SK-N-SH (cell line): ENCODE data around the gene HDAC4. TPM values are rescaled to one million over a fixed set of nuclear protein-coding genes. Genes with fewer than 3 reads are reported as not detected.

Source experiments
- CTCF ChIA-PET: fragments of 300-600, 350-600 bp; formaldehyde crosslinking; extraction: SDS; loops from one replicate; lab custom pipeline; 2021; lab: Yijun Ruan, JAX
- POLR2A ChIA-PET: fragments of 350-600 bp; sonication (Branson Sonifier 250); formaldehyde crosslinking; extraction: SDS; loops from one replicate; lab custom pipeline; 2020; ENCODE audit warnings: antibody characterized with exemption, inconsistent platforms; lab: Yijun Ruan, JAX
- DNase-seq: peaks from one replicate; pipeline ENCODE4 v3.0.0; 2012
- H2AFZ ChIP-seq: fragments of 200-600 bp; sonication (generic); 2 replicates; pipeline ENCODE4 v1.8.1; 2016; ENCODE audit warnings: antibody characterized with exemption, mild to moderate bottlenecking, low read depth
- H3F3A ChIP-seq: fragments of 200-600 bp; sonication (generic); replicated peaks from 2 replicates; pipeline ENCODE3; 2016; ENCODE audit warnings: antibody characterized with exemption, mild to moderate bottlenecking; ENCODE audit not compliant: insufficient read depth
- H3K27ac ChIP-seq, 2 experiments: fragments of 200-500 bp in 1 of 2; fragments of 200-600 bp in 1 of 2; sonication (Bioruptor generic) in 1 of 2; sonication (generic), shearing (Covaris generic) in 1 of 2; 2 replicates each; pipeline versions ENCODE4 v1.5.1 to v1.6.1; 2014 to 2016; ENCODE audit warnings: low read depth in 2 of 2, inconsistent platforms in 1 of 2, low read length in 1 of 2, mild to moderate bottlenecking in 1 of 2, mixed read lengths in 1 of 2
- H3K27me3 ChIP-seq: fragments of 200-600 bp; sonication (generic), shearing (Covaris generic); 2 replicates; pipeline ENCODE4 v1.6.1; 2016; ENCODE audit warnings: mixed run types; ENCODE audit not compliant: insufficient read depth
- H3K36me3 ChIP-seq, 2 experiments: fragments of 200-500 bp in 1 of 2; fragments of 200-600 bp in 1 of 2; sonication (Bioruptor generic) in 1 of 2; sonication (generic) in 1 of 2; replicated peaks in 1 of 2; 2 replicates each; pipeline versions ENCODE3 to v1.5.1; 2014 to 2016; ENCODE audit warnings: low read length in 1 of 2, mild to moderate bottlenecking in 1 of 2; ENCODE audit not compliant: insufficient read depth in 2 of 2, control insufficient read depth in 1 of 2
- H3K4me1 ChIP-seq, 2 experiments: fragments of 200-500 bp in 1 of 2; fragments of 200-600 bp in 1 of 2; sonication (Bioruptor generic) in 1 of 2; sonication (generic), shearing (Covaris generic) in 1 of 2; 2 replicates each; pipeline versions ENCODE4 v1.5.1 to v1.6.1; 2014 to 2016; ENCODE audit warnings: low read depth in 1 of 2, low read length in 1 of 2, mixed run types in 1 of 2; ENCODE audit not compliant: insufficient read depth in 2 of 2, control insufficient read depth in 1 of 2
- H3K4me2 ChIP-seq: fragments of 200-600 bp; sonication (generic), shearing (Covaris generic); 2 replicates; pipeline ENCODE4 v1.6.1; 2017; ENCODE audit warnings: mixed run types
- H3K4me3 ChIP-seq, 2 experiments: fragments of 200-500 bp in 1 of 2; fragments of 200-600 bp in 1 of 2; sonication (Bioruptor generic) in 1 of 2; sonication (generic), shearing (Covaris generic) in 1 of 2; 2 replicates each; pipeline versions ENCODE4 v1.5.1 to v1.8.1; 2014 to 2016; ENCODE audit warnings: low read depth in 2 of 2, inconsistent platforms in 1 of 2, low read length in 1 of 2, mild to moderate bottlenecking in 1 of 2, mixed read lengths in 1 of 2, moderate library complexity in 1 of 2
- H3K79me2 ChIP-seq: fragments of 200-600 bp; sonication (generic); 2 replicates; pipeline ENCODE4 v1.8.1; 2017; ENCODE audit warnings: mild to moderate bottlenecking; ENCODE audit not compliant: insufficient read depth
- H3K9ac ChIP-seq: fragments of 200-600 bp; sonication (generic); 2 replicates; pipeline ENCODE4 v1.6.1; 2017; ENCODE audit warnings: mixed run types
- H3K9me2 ChIP-seq: fragments of 200-600 bp; sonication (generic); 2 replicates; pipeline ENCODE4 v1.6.1; 2017; ENCODE audit warnings: mixed run types
- H3K9me3 ChIP-seq: fragments of 200-600 bp; sonication (generic); 2 replicates; pipeline ENCODE4 v1.6.1; 2017; ENCODE audit warnings: mixed run types, mild to moderate bottlenecking, moderate library complexity
- H4K20me1 ChIP-seq: fragments of 200-600 bp; sonication (generic); 2 replicates; pipeline ENCODE4 v1.6.1; 2017; ENCODE audit warnings: mild to moderate bottlenecking, mixed run types; ENCODE audit not compliant: insufficient read depth
- CTCF ChIP-seq: fragments of 200-600 bp; sonication (generic); IDR thresholded peaks from 2 replicates; pipeline ENCODE4 v1.6.1; 2017; ENCODE audit warnings: antibody characterized with exemption, mild to moderate bottlenecking, moderate library complexity
- EP300 ChIP-seq, 2 experiments: IDR thresholded peaks; 2 replicates each; pipeline versions ENCODE4 v1.4.0 to v1.6.1; 2012; ENCODE audit warnings: borderline replicate concordance in 1 of 2, low read depth in 1 of 2, low read length in 1 of 2
- EZH2phosphoT487 ChIP-seq: fragments of 200-600 bp; sonication (generic); IDR thresholded peaks from 2 replicates; pipeline ENCODE4 v1.6.1; 2017; ENCODE audit warnings: low read depth, mixed run types, mild to moderate bottlenecking, antibody characterized with exemption, moderate library complexity, borderline replicate concordance
- FOXM1 ChIP-seq: IDR thresholded peaks from 2 replicates; pipeline ENCODE4 v1.4.0; 2012; ENCODE audit warnings: low read depth, mild to moderate bottlenecking
- GABPA ChIP-seq: IDR thresholded peaks from 2 replicates; pipeline ENCODE4 v1.4.0; 2012; ENCODE audit warnings: low read depth, mild to moderate bottlenecking
- JUND ChIP-seq: IDR thresholded peaks from 2 replicates; pipeline ENCODE4 v1.4.0; 2012
- MAX ChIP-seq: IDR thresholded peaks from 2 replicates; pipeline ENCODE4 v1.4.0; 2012; ENCODE audit warnings: low read depth
- MEF2A ChIP-seq: IDR thresholded peaks from 2 replicates; pipeline ENCODE4 v1.4.0; 2012; ENCODE audit warnings: low read depth, borderline replicate concordance
- MXI1 ChIP-seq: IDR thresholded peaks from 2 replicates; pipeline ENCODE4 v1.6.1; 2012; ENCODE audit warnings: mild to moderate bottlenecking, low read depth, low read length, improper control_type of control experiment
- NFIC ChIP-seq: IDR thresholded peaks from 2 replicates; pipeline ENCODE4 v1.4.0; 2012; ENCODE audit warnings: borderline replicate concordance
- POLR2AphosphoS5 ChIP-seq: IDR thresholded peaks from 2 replicates; pipeline ENCODE4 v1.6.1; 2012; ENCODE audit warnings: low read depth, low read length
- RAD21 ChIP-seq: IDR thresholded peaks from 2 replicates; pipeline ENCODE4 v1.6.1; 2012; ENCODE audit warnings: mild to moderate bottlenecking, low read length
- SIN3A ChIP-seq: IDR thresholded peaks from 2 replicates; pipeline ENCODE4 v1.6.1; 2012; ENCODE audit warnings: low read depth, mild to moderate bottlenecking, low read length, moderate library complexity, borderline replicate concordance
- SMC3 ChIP-seq: IDR thresholded peaks from 2 replicates; pipeline ENCODE4 v1.6.1; 2012; ENCODE audit warnings: low read depth, low read length, improper control_type of control experiment
- TEAD4 ChIP-seq: IDR thresholded peaks from 2 replicates; pipeline ENCODE4 v1.4.0; 2012; ENCODE audit warnings: mild to moderate bottlenecking, borderline replicate concordance; ENCODE audit not compliant: insufficient read depth
- USF2 ChIP-seq: fragments of 150-350 bp; IDR thresholded peaks from 2 replicates; pipeline ENCODE4 v1.6.1; 2017; ENCODE audit warnings: antibody characterized with exemption, low read length, low read depth, borderline replicate concordance
- YY1 ChIP-seq: IDR thresholded peaks from 2 replicates; pipeline ENCODE4 v1.4.0; 2012; ENCODE audit warnings: low read depth, mild to moderate bottlenecking
- WGBS: methylation state at CpG from one replicate; pipeline ENCODE4 v1.1.6; 2017; ENCODE audit warnings: low lambda C conversion rate; 5-methylcytosine and 5-hydroxymethylcytosine counted together
- polyA plus RNA-seq, 3 experiments: library from polyadenylated mRNA; depleted of rRNA; stranded (reverse); fragments of >200 nt; gene quantifications; 2 replicates each; pipeline ENCODE4 v1.2.3, GENCODE V29; 2012
- TF ChIP-seq, protein P1 (sequence below): IDR thresholded peaks from 2 replicates; pipeline ENCODE4; 2012
- TF ChIP-seq, protein P2 (sequence below): IDR thresholded peaks from 2 replicates; pipeline ENCODE4 v1.4.0; 2012; ENCODE audit warnings: low read depth, borderline replicate concordance
- TF ChIP-seq, protein P3 (sequence below): IDR thresholded peaks from 2 replicates; pipeline ENCODE4 v1.4.0; 2012; ENCODE audit warnings: low read depth, borderline replicate concordance

The HDAC4 gene
- polyA plus RNA-seq, 1 of the 3 experiments (the other 2 are of a cell fraction) = 5.5 TPM

- Histone ChIP-seq H4K20me1 (no peaks in the 10 kb centered on the region), H3K4me3 (no peak overlapping the region), H3K4me1 (no peaks in the 10 kb centered on the region; a peak in 1 of 4 replicates), H3K9ac (no peak overlapping the region), H3K79me2 (no peaks in the 10 kb centered on the region), H3K9me2 (no peaks in the 10 kb centered on the region), H3K4me2 (no peak overlapping the region), H3K9me3 (no peaks in the 10 kb centered on the region), H2AFZ (no peak overlapping the region), H3K27ac (no peak overlapping the region), H3K27me3 (no peaks in the 10 kb centered on the region), H3K36me3 (peaks cover 4% of the 10 kb centered on the region in 2 experiments), H3F3A (no peaks in the 10 kb centered on the region)
- ChIA-PET POLR2A (no interaction called here), CTCF (no interaction called here)
- TF ChIP-seq MXI1 = no peak
- TF ChIP-seq EP300 (IDR thresholded peaks at IDR 0.05; ENCODE audit: borderline replicate concordance in 1 of 2, low read depth in 1 of 2, low read length in 1 of 2) = no peak
- TF ChIP-seq, protein P1, sequence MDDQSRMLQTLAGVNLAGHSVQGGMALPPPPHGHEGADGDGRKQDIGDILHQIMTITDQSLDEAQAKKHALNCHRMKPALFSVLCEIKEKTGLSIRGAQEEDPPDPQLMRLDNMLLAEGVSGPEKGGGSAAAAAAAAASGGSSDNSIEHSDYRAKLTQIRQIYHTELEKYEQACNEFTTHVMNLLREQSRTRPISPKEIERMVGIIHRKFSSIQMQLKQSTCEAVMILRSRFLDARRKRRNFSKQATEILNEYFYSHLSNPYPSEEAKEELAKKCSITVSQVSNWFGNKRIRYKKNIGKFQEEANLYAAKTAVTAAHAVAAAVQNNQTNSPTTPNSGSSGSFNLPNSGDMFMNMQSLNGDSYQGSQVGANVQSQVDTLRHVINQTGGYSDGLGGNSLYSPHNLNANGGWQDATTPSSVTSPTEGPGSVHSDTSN = no peak
- no peak for TF ChIP-seq GABPA
- TF ChIP-seq SIN3A = no peak
- TF ChIP-seq EZH2phosphoT487 = no peak
- no peak for TF ChIP-seq CTCF
- no peak for TF ChIP-seq FOXM1
- TF ChIP-seq TEAD4 = no peak
- no peak for TF ChIP-seq NFIC
- no peak for TF ChIP-seq MEF2A
- TF ChIP-seq MAX = no peak
- no peak for TF ChIP-seq POLR2AphosphoS5
- no peak for TF ChIP-seq RAD21
- no peak for TF ChIP-seq JUND
- TF ChIP-seq, protein P2, sequence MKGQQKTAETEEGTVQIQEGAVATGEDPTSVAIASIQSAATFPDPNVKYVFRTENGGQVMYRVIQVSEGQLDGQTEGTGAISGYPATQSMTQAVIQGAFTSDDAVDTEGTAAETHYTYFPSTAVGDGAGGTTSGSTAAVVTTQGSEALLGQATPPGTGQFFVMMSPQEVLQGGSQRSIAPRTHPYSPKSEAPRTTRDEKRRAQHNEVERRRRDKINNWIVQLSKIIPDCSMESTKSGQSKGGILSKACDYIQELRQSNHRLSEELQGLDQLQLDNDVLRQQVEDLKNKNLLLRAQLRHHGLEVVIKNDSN = no peak
- TF ChIP-seq SMC3 = no peak
- TF ChIP-seq USF2 = no peak
- TF ChIP-seq, protein P3, sequence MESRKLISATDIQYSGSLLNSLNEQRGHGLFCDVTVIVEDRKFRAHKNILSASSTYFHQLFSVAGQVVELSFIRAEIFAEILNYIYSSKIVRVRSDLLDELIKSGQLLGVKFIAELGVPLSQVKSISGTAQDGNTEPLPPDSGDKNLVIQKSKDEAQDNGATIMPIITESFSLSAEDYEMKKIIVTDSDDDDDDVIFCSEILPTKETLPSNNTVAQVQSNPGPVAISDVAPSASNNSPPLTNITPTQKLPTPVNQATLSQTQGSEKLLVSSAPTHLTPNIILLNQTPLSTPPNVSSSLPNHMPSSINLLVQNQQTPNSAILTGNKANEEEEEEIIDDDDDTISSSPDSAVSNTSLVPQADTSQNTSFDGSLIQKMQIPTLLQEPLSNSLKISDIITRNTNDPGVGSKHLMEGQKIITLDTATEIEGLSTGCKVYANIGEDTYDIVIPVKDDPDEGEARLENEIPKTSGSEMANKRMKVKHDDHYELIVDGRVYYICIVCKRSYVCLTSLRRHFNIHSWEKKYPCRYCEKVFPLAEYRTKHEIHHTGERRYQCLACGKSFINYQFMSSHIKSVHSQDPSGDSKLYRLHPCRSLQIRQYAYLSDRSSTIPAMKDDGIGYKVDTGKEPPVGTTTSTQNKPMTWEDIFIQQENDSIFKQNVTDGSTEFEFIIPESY = no peak
- TF ChIP-seq YY1 = no peak
- DNase-seq = no peak
- 96% methylated on average over 2 of the region's 2 CpGs for WGBS
Observed at GRCh38 chr2:239184179-239184578, 216.6 kb downstream of the HDAC4 start.
